DND-41 (cell line): ENCODE measurements around the gene TWF2.

Experiments
- EZH2 ChIP-seq: IDR thresholded peaks from 3 replicates; pipeline ENCODE4 v1.6.1; 2012; ENCODE audit warnings: borderline replicate concordance, low read depth, mild to moderate bottlenecking, moderate library complexity, low read length, inconsistent platforms; ENCODE audit not compliant: severe bottlenecking
- TF ChIP-seq, protein P1 (sequence below): IDR thresholded peaks from 2 replicates; pipeline ENCODE4 v1.5.1; 2012; ENCODE audit warnings: borderline replicate concordance, low read length, moderate library complexity, mild to moderate bottlenecking; ENCODE audit not compliant: poor library complexity, severe bottlenecking; ENCODE audit errors: extremely low read depth

DNA sequence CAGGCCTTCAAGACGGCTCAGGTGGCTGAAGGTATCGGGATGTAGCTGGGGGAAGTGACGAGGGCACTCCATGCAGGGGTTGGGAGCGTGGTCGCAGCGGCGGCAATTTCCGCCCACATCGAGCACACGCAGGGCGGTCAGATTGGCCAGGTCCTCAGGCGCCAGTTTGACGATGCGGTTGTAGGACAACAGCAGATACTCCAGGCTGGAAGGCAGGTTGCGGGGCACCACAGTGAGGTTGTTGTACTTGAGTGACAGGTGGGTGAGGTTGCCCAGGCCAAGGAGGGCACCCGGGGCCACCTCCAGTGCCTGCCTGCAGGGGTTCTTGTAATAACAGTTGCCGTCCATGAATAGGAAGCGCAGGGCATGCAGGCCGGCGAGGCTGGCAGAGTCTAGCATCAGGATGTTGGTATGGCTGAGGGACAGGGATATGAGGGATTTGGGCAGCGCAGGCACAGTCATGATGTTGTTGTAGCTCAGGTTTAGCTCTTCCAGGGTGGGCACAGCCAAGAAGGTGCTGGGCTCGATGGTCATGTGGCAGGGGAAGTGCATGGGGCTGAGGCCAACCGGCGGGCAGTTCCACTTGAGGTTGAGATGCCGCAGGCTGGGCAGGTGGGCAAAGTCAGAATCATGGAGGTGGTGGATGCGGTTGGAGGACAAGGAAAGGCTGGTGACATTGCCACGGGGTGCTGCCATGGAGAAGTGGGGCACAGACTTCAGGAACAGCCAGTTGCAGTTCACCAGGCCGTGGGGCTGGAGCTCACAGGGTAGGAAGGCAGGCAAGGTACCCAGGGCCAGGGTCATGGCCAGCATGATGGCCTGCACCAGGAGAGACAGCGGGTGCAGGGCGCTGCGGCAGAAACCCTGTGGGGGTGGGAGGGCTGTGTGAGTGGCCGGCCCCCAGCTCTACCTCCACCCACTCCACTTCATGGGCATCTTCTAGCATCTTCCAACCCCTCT is 15.2 kb downstream of the TWF2 start:
- TF ChIP-seq, protein P1, sequence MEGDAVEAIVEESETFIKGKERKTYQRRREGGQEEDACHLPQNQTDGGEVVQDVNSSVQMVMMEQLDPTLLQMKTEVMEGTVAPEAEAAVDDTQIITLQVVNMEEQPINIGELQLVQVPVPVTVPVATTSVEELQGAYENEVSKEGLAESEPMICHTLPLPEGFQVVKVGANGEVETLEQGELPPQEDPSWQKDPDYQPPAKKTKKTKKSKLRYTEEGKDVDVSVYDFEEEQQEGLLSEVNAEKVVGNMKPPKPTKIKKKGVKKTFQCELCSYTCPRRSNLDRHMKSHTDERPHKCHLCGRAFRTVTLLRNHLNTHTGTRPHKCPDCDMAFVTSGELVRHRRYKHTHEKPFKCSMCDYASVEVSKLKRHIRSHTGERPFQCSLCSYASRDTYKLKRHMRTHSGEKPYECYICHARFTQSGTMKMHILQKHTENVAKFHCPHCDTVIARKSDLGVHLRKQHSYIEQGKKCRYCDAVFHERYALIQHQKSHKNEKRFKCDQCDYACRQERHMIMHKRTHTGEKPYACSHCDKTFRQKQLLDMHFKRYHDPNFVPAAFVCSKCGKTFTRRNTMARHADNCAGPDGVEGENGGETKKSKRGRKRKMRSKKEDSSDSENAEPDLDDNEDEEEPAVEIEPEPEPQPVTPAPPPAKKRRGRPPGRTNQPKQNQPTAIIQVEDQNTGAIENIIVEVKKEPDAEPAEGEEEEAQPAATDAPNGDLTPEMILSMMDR, result no peak
- TF ChIP-seq EZH2, result no peak
